GM18505 (cell line): ENCODE data around the gene SLC13A3.

Experiments used
- ATAC-seq: cut with Tn5 transposase; IDR thresholded peaks from one replicate; pipeline ENCODE4 v1.9.1; 2021; ENCODE audit not compliant: unreplicated experiment
- POLR2A ChIP-seq: IDR thresholded peaks from 4 replicates; pipeline ENCODE4 v1.6.1; 2011; ENCODE audit warnings: borderline replicate concordance; ENCODE audit not compliant: insufficient read depth, insufficient read length; ENCODE audit errors: extremely low read depth

Gene SLC13A3

GRCh38 chr20:46631212-46631869, 19.9 kb downstream of the SLC13A3 start:
- no peak for TF ChIP-seq POLR2A
- no peak for ATAC-seq

- no peak for TF ChIP-seq POLR2A
- ATAC-seq: no peak
These were observed 21.0 kb downstream of the SLC13A3 start for GRCh38 chr20:46630306-46630705.

- TF ChIP-seq POLR2A: no peak
These were observed 21.9 kb downstream of the SLC13A3 start for GRCh38 chr20:46629341-46629740.

GRCh38 chr20:46627234-46627633, 24.0 kb downstream of the SLC13A3 start:
- TF ChIP-seq POLR2A: no peak
- ATAC-seq: no peak

More at GRCh38 chr20:46629341-46629740, 21.9 kb downstream of the SLC13A3 start:
- no peak for ATAC-seq

- no peak for TF ChIP-seq POLR2A
- no peak for ATAC-seq
These were observed 24.5 kb downstream of the SLC13A3 start for GRCh38 chr20:46626758-46627157.

GRCh38 chr20:46625875-46626373, 25.3 kb downstream of the SLC13A3 start:
- ATAC-seq: no peak

GRCh38 chr20:46624946-46625345, 26.3 kb downstream of the SLC13A3 start:
- no peak for TF ChIP-seq POLR2A
- ATAC-seq: no peak

More at GRCh38 chr20:46625875-46626373, 25.3 kb downstream of the SLC13A3 start:
- no peak for TF ChIP-seq POLR2A

- no peak for ATAC-seq
- TF ChIP-seq POLR2A: no peak
These were observed 29.1 kb downstream of the SLC13A3 start for GRCh38 chr20:46622165-46622564.

GRCh38 chr20:46621492-46621891, 29.8 kb downstream of the SLC13A3 start:
- no peak for TF ChIP-seq POLR2A
- ATAC-seq: no peak

GRCh38 chr20:46619445-46619844, 31.8 kb downstream of the SLC13A3 start:
- TF ChIP-seq POLR2A: no peak
- ATAC-seq: no peak

GRCh38 chr20:46618316-46619100, 32.8 kb downstream of the SLC13A3 start:
- TF ChIP-seq POLR2A: no peak
- ATAC-seq: no peak

GRCh38 chr20:46614503-46614902, 36.8 kb downstream of the SLC13A3 start:
- no peak for TF ChIP-seq POLR2A
- no peak for ATAC-seq

- no peak for ATAC-seq
- TF ChIP-seq POLR2A: no peak
These were observed 41.1 kb downstream of the SLC13A3 start for GRCh38 chr20:46610145-46610544.

GRCh38 chr20:46609043-46609442, 42.2 kb downstream of the SLC13A3 start:
- ATAC-seq: no peak
- no peak for TF ChIP-seq POLR2A

GRCh38 chr20:46607849-46608497, 43.3 kb downstream of the SLC13A3 start:
- no peak for ATAC-seq
- no peak for TF ChIP-seq POLR2A
